ENCODE results near the gene NMT1.

DNA sequence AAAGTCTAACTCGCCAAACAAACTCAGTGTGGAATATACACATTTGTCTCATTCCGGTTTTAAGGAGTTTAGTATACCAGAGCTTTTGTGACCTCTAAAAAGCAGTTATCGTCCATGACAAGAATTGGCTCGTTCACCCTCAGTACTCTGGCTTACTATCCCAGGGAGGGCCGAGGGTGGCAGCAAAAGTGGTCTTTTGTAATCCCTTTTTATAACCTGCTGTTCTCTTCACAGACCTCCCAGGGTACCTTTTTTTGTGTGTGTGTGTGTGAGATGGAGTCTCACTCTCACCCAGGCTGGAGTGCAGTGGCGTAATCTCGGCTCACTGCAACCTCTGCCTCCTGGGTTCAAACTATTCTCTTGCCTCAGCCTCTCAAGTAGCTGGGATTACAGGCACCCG is 8.9 kb downstream of the NMT1 start:
- TF ChIP-seq, protein P1, sequence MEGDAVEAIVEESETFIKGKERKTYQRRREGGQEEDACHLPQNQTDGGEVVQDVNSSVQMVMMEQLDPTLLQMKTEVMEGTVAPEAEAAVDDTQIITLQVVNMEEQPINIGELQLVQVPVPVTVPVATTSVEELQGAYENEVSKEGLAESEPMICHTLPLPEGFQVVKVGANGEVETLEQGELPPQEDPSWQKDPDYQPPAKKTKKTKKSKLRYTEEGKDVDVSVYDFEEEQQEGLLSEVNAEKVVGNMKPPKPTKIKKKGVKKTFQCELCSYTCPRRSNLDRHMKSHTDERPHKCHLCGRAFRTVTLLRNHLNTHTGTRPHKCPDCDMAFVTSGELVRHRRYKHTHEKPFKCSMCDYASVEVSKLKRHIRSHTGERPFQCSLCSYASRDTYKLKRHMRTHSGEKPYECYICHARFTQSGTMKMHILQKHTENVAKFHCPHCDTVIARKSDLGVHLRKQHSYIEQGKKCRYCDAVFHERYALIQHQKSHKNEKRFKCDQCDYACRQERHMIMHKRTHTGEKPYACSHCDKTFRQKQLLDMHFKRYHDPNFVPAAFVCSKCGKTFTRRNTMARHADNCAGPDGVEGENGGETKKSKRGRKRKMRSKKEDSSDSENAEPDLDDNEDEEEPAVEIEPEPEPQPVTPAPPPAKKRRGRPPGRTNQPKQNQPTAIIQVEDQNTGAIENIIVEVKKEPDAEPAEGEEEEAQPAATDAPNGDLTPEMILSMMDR (IDR thresholded peaks at IDR 0.05; ENCODE audit: low read depth, low read length, poor library complexity, severe bottlenecking): no peak
- TF ChIP-seq EZH2phosphoT487 (IDR thresholded peaks at IDR 0.05; ENCODE audit: borderline replicate concordance, low read length): no peak

Data from DOHH2 (cell line).